GM12801 (cell line): ENCODE data around the gene CDK19.

ENCODE experiments used
- CTCF ChIP-seq: IDR thresholded peaks from one replicate; pipeline ENCODE4 v1.5.1; 2011; ENCODE audit warnings: control low read depth; ENCODE audit not compliant: insufficient read length; ENCODE audit errors: extremely low read depth

The CDK19 gene

GRCh38 chr6:110823146-110823545 lies 7.9 kb upstream of the CDK19 start:
- TF ChIP-seq CTCF, result no peak

GRCh38 chr6:110822249-110822648 lies 7.0 kb upstream of the CDK19 start:
- no peak for TF ChIP-seq CTCF

- no peak for TF ChIP-seq CTCF
Measured at GRCh38 chr6:110816677-110817076, 1.4 kb upstream of the CDK19 start.

GRCh38 chr6:110815015-110815410 lies 256 bp downstream of the CDK19 start:
- no peak for TF ChIP-seq CTCF

GRCh38 chr6:110814102-110815014 lies 911 bp downstream of the CDK19 start:
- no peak for TF ChIP-seq CTCF

- no peak for TF ChIP-seq CTCF
Measured at GRCh38 chr6:110813338-110814101, 1.7 kb downstream of the CDK19 start.

GRCh38 chr6:110812719-110813118 lies 2.5 kb downstream of the CDK19 start:
- TF ChIP-seq CTCF, result no peak
